H9 (cell line): ENCODE results near the gene SLC2A11. TPM values are rescaled to one million over a fixed set of nuclear protein-coding genes. Genes with fewer than 3 reads are reported as not detected.
A peak's percentile ranks its signal among the peaks of the same experiment; 100 is the strongest.

Experiments used
- DNase-seq: peaks from one replicate; pipeline ENCODE4 v3.0.0-alpha.2; 2017
- H2AFZ ChIP-seq: one replicate; pipeline ENCODE4 v1.6.1; 2013; ENCODE audit warnings: mild to moderate bottlenecking, low read length, control low read depth, moderate library complexity
- H2AK5ac ChIP-seq: 2 replicates; pipeline ENCODE4 v1.6.1; 2013; ENCODE audit warnings: low read length, control low read depth, mixed read lengths; ENCODE audit not compliant: insufficient read length
- H2BK120ac ChIP-seq: one replicate; pipeline ENCODE4 v1.6.1; 2013; ENCODE audit warnings: low read depth, mild to moderate bottlenecking, low read length, control low read depth, inconsistent platforms; ENCODE audit not compliant: poor library complexity, severe bottlenecking
- H2BK12ac ChIP-seq: 2 replicates; pipeline ENCODE4 v1.6.1; 2013; ENCODE audit warnings: low read length, control low read depth, mixed read lengths, low read depth; ENCODE audit not compliant: insufficient read length
- H2BK15ac ChIP-seq: 2 replicates; pipeline ENCODE4 v1.6.1; 2013; ENCODE audit warnings: low read depth, low read length, control low read depth
- H2BK20ac ChIP-seq: one replicate; pipeline ENCODE4 v1.6.1; 2013; ENCODE audit warnings: low read depth, mild to moderate bottlenecking, low read length, control low read depth, inconsistent platforms; ENCODE audit not compliant: poor library complexity, severe bottlenecking
- H2BK5ac ChIP-seq: 2 replicates; pipeline ENCODE4 v1.6.1; 2013; ENCODE audit warnings: low read length, control low read depth, mixed read lengths; ENCODE audit not compliant: insufficient read length
- H3K14ac ChIP-seq: 2 replicates; pipeline ENCODE4 v1.6.1; 2013; ENCODE audit warnings: low read length, control low read depth; ENCODE audit not compliant: insufficient read depth
- H3K18ac ChIP-seq: 2 replicates; pipeline ENCODE4 v1.6.1; 2013; ENCODE audit warnings: low read depth, mild to moderate bottlenecking, mixed read lengths, low read length, control low read depth; ENCODE audit not compliant: insufficient read length
- H3K23ac ChIP-seq: 2 replicates; pipeline ENCODE4 v1.6.1; 2013; ENCODE audit warnings: low read length, control low read depth, mixed read lengths, low read depth; ENCODE audit not compliant: insufficient read length
- H3K23me2 ChIP-seq: 2 replicates; pipeline ENCODE4 v1.6.1; 2013; ENCODE audit warnings: low read depth, mild to moderate bottlenecking, mixed read lengths, low read length, control low read depth; ENCODE audit not compliant: insufficient read length, poor library complexity, severe bottlenecking
- H3K27ac ChIP-seq: 2 replicates; pipeline ENCODE4 v1.5.1; 2013; ENCODE audit warnings: low read length, control low read depth, mixed read lengths, low read depth; ENCODE audit not compliant: insufficient read length
- H3K27me3 ChIP-seq: 2 replicates; pipeline ENCODE4 v1.6.1; 2013; ENCODE audit warnings: low read length, control low read depth, inconsistent platforms; ENCODE audit not compliant: insufficient read depth
- H3K4ac ChIP-seq: 2 replicates; pipeline ENCODE4 v1.6.1; 2013; ENCODE audit warnings: low read depth, mild to moderate bottlenecking, control low read depth, inconsistent platforms, low read length, moderate library complexity
- H3K4me1 ChIP-seq: 2 replicates; pipeline ENCODE4 v1.6.1; 2013; ENCODE audit warnings: low read length, control low read depth, inconsistent platforms; ENCODE audit not compliant: insufficient read depth
- H3K4me2 ChIP-seq: 2 replicates; pipeline ENCODE4 v1.6.1; 2013; ENCODE audit warnings: low read length, control low read depth, mixed read lengths; ENCODE audit not compliant: insufficient read length, insufficient read depth
- H3K56ac ChIP-seq: 2 replicates; pipeline ENCODE4 v1.6.1; 2013; ENCODE audit warnings: low read depth, mild to moderate bottlenecking, mixed read lengths, low read length, control low read depth; ENCODE audit not compliant: insufficient read length
- H3K79me1 ChIP-seq: 2 replicates; pipeline ENCODE4 v1.6.1; 2013; ENCODE audit warnings: low read depth, mild to moderate bottlenecking, moderate library complexity, low read length, control low read depth, inconsistent platforms; ENCODE audit not compliant: insufficient read depth, poor library complexity, severe bottlenecking
- H3K79me2 ChIP-seq: 2 replicates; pipeline ENCODE4 v1.6.1; 2013; ENCODE audit warnings: low read length, control low read depth, inconsistent platforms; ENCODE audit not compliant: insufficient read depth
- H3K9ac ChIP-seq: 2 replicates; pipeline ENCODE4 v1.6.1; 2013; ENCODE audit warnings: low read length, control low read depth, mixed read lengths; ENCODE audit not compliant: insufficient read length; ENCODE audit errors: extremely low read depth
- H3K9me3 ChIP-seq: one replicate; pipeline ENCODE4 v1.6.1; 2013; ENCODE audit warnings: low read depth, low read length, inconsistent platforms; ENCODE audit not compliant: control insufficient read depth
- H3T11ph ChIP-seq: one replicate; pipeline ENCODE4 v1.6.1; 2013; ENCODE audit warnings: mild to moderate bottlenecking, low read length, control low read depth, inconsistent platforms
- H4K20me1 ChIP-seq: one replicate; pipeline ENCODE4 v1.6.1; 2013; ENCODE audit not compliant: control insufficient read depth, insufficient read length, insufficient read depth
- H4K5ac ChIP-seq: 2 replicates; pipeline ENCODE4 v1.6.1; 2013; ENCODE audit warnings: low read depth, mild to moderate bottlenecking, mixed read lengths, low read length, control low read depth; ENCODE audit not compliant: insufficient read length
- H4K8ac ChIP-seq: replicated peaks from 2 replicates; pipeline ENCODE4 v1.6.1; 2013; ENCODE audit warnings: low read length, control low read depth, mixed read lengths, low read depth; ENCODE audit not compliant: insufficient read length
- H4K91ac ChIP-seq: 2 replicates; pipeline ENCODE4 v1.6.1; 2013; ENCODE audit warnings: low read depth, mild to moderate bottlenecking, moderate library complexity, mixed read lengths, low read length, control low read depth; ENCODE audit not compliant: insufficient read length
- H3K27ac Mint-ChIP-seq, 3 experiments: 2 replicates in 2 of 3; 3 replicates in 1 of 3; pipeline ENCODE4 v1.8.0; 2020 to 2021; ENCODE audit warnings: mixed read lengths in 3 of 3, mild to moderate bottlenecking in 1 of 3, moderate library complexity in 1 of 3
- H3K27me3 Mint-ChIP-seq: 2 replicates; pipeline ENCODE4 v1.8.0; 2021; ENCODE audit warnings: low read depth, mild to moderate bottlenecking, moderate library complexity, mixed read lengths
- H3K36me3 Mint-ChIP-seq, 3 experiments: 2 replicates in 2 of 3; 3 replicates in 1 of 3; pipeline ENCODE4 v1.8.0; 2020 to 2021; ENCODE audit warnings: low read depth in 3 of 3, mixed read lengths in 3 of 3; ENCODE audit not compliant: insufficient read depth in 1 of 3
- H3K4me1 Mint-ChIP-seq, 2 experiments: 2 replicates each; pipeline ENCODE4 v1.8.0; 2020; ENCODE audit warnings: mixed read lengths in 2 of 2
- H3K4me3 Mint-ChIP-seq, 2 experiments: 2 replicates in 1 of 2; 3 replicates in 1 of 2; pipeline ENCODE4 v1.8.0; 2020 to 2021; ENCODE audit warnings: mild to moderate bottlenecking in 2 of 2, mixed read lengths in 2 of 2, moderate library complexity in 1 of 2
- H3K9me3 Mint-ChIP-seq, 2 experiments: 2 replicates in 1 of 2; 3 replicates in 1 of 2; pipeline ENCODE4 v1.8.0; 2020; ENCODE audit warnings: mild to moderate bottlenecking in 2 of 2, mixed read lengths in 2 of 2, moderate library complexity in 1 of 2
- CTCF ChIP-seq: fragments of 200-600 bp; sonication (generic); conservative IDR thresholded peaks from 3 replicates; pipeline ENCODE4 v1.8.0; 2021; ENCODE audit warnings: antibody characterized with exemption, mild to moderate bottlenecking
- WGBS: extraction: QIAGEN DNeasy Blood & Tissue Kit; methylation state at CpG from one replicate; pipeline ENCODE4 v1.1.7; 2013; ENCODE audit warnings: missing lambda C conversion rate, low lambda C conversion rate, mixed read lengths; ENCODE audit not compliant: insufficient read length; ENCODE audit errors: extremely low coverage; 5-methylcytosine and 5-hydroxymethylcytosine counted together
- total RNA-seq: library from RNA; stranded (reverse); gene quantifications from 2 replicates; pipeline ENCODE4 v1.2.1, GENCODE V29; 2021

Gene SLC2A11
- total RNA-seq, 1 experiment from 2014 or later, result 15.0 TPM

- Histone ChIP-seq H2BK120ac (no peak overlapping the region), H4K20me1 (no peaks in the 10 kb centered on the region), H3K27ac (no peak overlapping the region), H3K23me2 (peaks cover 8% of the 10 kb centered on the region), H3K18ac (no peak overlapping the region), H3K27me3 (no peaks in the 10 kb centered on the region), H4K5ac (peak overlapping the region; percentile 44), H3K9me3 (no peaks in the 10 kb centered on the region), H4K91ac (no peak overlapping the region), H3T11ph (no peak overlapping the region), H2BK20ac (no peak overlapping the region), H3K23ac (no peak overlapping the region), H3K4ac (no peak overlapping the region), H3K4me1 (peaks cover 3% of the 10 kb centered on the region; the same call in 1 of the 2 replicates), H3K14ac (no peak overlapping the region), H3K79me1 (peaks cover 6% of the 10 kb centered on the region), H2BK12ac (no peak overlapping the region), H3K79me2 (no peaks in the 10 kb centered on the region), H3K56ac (no peak overlapping the region), H3K9ac (no peak overlapping the region), H4K8ac (no peak overlapping the region), H3K4me2 (no peak overlapping the region), H2BK5ac (no peak overlapping the region), H2BK15ac (no peak overlapping the region), H2AK5ac (no peak overlapping the region), H2AFZ (no peak overlapping the region)
- DNase-seq, result no peak
- peak overlapping the region; percentile 94 for H3K4me3 Mint-ChIP-seq
- H3K27me3 Mint-ChIP-seq, result peaks cover 29% of the 10 kb centered on the region
- H3K36me3 Mint-ChIP-seq, result peaks cover 53 to 60% (median 56%) of the 10 kb centered on the region in 3 experiments
- peaks cover 32 to 33% of the 10 kb centered on the region in 2 experiments for H3K9me3 Mint-ChIP-seq
- H3K4me1 Mint-ChIP-seq, result peaks cover 41 to 47% of the 10 kb centered on the region in 2 experiments
- WGBS, result no CpG with 5 or more reads among the region's 5 CpGs
- no peak for TF ChIP-seq CTCF
- H3K27ac Mint-ChIP-seq, result no peak overlapping the region
Measured at GRCh38 chr22:23896166-23896522, 38.5 kb downstream of the SLC2A11 start.
